ENCODE measurements around the gene ARPC5. TPM values are rescaled to one million over a fixed set of nuclear protein-coding genes. Genes with fewer than 3 reads are reported as not detected.

ARPC5 gene
- total and polyA plus RNA-seq, 9 of the 15 experiments (the other 6 are each of a cell fraction or from before 2014, with no cell fraction given) = 71.8 to 150 (median 91.6) TPM

- Histone ChIP-seq H3K9me1 (ENCODE audit: control insufficient read depth, insufficient read depth, low read length) (no peaks in the 10 kb centered on the region), H4K20me1 (replicated peaks; ENCODE audit: control insufficient read depth, insufficient read depth, low read length) (no peaks in the 10 kb centered on the region; the same call in 1 of the 2 replicates), H3K4me1 (replicated peaks in 1 of 2; ENCODE audit: control insufficient read depth in 2 of 2, insufficient read depth in 2 of 2, low read length in 2 of 2) (peaks cover 0 to 9% of the 10 kb centered on the region in 2 experiments; a peak in 3 of 5 replicates), H3K79me2 (ENCODE audit: control insufficient read depth, insufficient read depth, low read length) (no peaks in the 10 kb centered on the region), H3K9ac (ENCODE audit: insufficient read depth in 1 of 2, low read depth in 2 of 2, low read length in 2 of 2) (no peak overlapping the region), H3K4me3 (no peak overlapping the region), H3K27me3 (ENCODE audit: control insufficient read depth in 2 of 2, insufficient read depth in 2 of 2, low read length in 2 of 2) (peaks cover 25 to 35% of the 10 kb centered on the region in 2 experiments), H3K9me3 (replicated peaks; ENCODE audit: control insufficient read depth, insufficient read depth, low read depth, low read length) (no peaks in the 10 kb centered on the region), H3K36me3 (ENCODE audit: control insufficient read depth, insufficient read depth, low read length) (no peaks in the 10 kb centered on the region), H2AFZ (ENCODE audit: low read depth, low read length) (no peak overlapping the region), H3K4me2 (ENCODE audit: insufficient read depth, low read length) (no peak overlapping the region), H3K27ac (ENCODE audit: extremely low read depth, low read depth, low read length) (no peak overlapping the region)
- CTCF ChIA-PET (ENCODE audit: low intra/inter-chr PET ratio) = no interaction called here
- POLR2A ChIA-PET = interaction anchor here (0.8 to 1.7 kb wide), 2 partner anchors 12 to 16 kb away, joined by 3 to 4 read pairs; no protein-coding TSS in a partner anchor
- no TSS peak for BruUV-seq (replicated peaks)
- FAIRE-seq (no peak), ATAC-seq (no peak), DNase-seq (ENCODE audit: extremely low read depth in 1 of 4, low spot score in 3 of 4) (no peak)
- in situ Hi-C loops (cut with MboI) (no loop called here), intact Hi-C loops (cut with micrococcal nuclease) (no loop called here)
- no peak for TF ChIP-seq TBP (optimal IDR thresholded peaks at IDR 0.05; ENCODE audit: low read depth, low read length)
- peak; percentile 72 for TF ChIP-seq RFX1 (IDR thresholded peaks at IDR 0.05)
- WGBS (ENCODE audit: insufficient coverage, low coverage, missing lambda C conversion rate) = 2% methylated on average over 6 of the region's 6 CpGs
Observed at GRCh38 chr1:183585038-183585437, 50.5 kb downstream of the ARPC5 start.

DNA sequence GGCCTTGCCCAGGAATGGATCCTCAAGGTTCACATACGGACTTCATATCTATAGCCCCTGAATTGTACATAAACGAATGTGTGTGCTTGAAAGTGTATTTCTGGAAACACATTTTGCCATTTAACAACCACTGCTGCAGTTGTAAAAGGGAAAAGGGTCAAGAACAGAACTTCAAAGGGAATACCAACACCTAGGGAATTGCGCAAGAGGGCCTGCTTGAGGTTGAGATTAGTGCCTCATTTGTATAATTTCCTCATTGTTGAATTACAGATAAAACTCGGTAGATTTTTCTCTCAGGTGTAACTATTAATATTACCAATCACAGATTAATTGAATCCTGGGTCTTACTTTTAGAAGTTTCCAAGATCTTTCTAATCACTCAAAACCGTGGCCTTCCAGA is 51.4 kb downstream of the ARPC5 start:
- POLR2A ChIA-PET = interaction anchor here (0.8 kb wide), 1 partner anchor 15 kb away, joined by 3 read pairs; no protein-coding TSS in a partner anchor
- peaks cover 25 to 33% of the 10 kb centered on the region in 2 experiments for H3K27me3 ChIP-seq (ENCODE audit: control insufficient read depth in 2 of 2, insufficient read depth in 2 of 2, low read length in 2 of 2)
- intact Hi-C loops (cut with micrococcal nuclease) = no loop called here

More for the DNA sequence above, 51.4 kb downstream of the ARPC5 start:
- peak; percentile 30; the same call in 1 of the 2 replicates for TF ChIP-seq IRF9 (tag; IDR thresholded peaks at IDR 0.05)
- TF ChIP-seq CEBPG (CRISPR knock-in tag; IDR thresholded peaks at IDR 0.05) = peak; percentile 79
- peak; percentile 87 to 98 for TF ChIP-seq CEBPG (tag; conservative IDR thresholded peaks at IDR 0.05 in 1 of 2, IDR thresholded peaks at IDR 0.05 in 1 of 2)
- TF ChIP-seq CEBPB (tag; IDR thresholded peaks at IDR 0.05) = peak; percentile 98
- TF ChIP-seq NR1H2 (CRISPR knock-in tag; IDR thresholded peaks at IDR 0.05) = no peak
- 0 out of 2 replicates have a peak, but pooled peaks have one; percentile 25 for TF ChIP-seq RNF2 (IDR thresholded peaks at IDR 0.05)
- Histone ChIP-seq H3K4me3 (no peak overlapping the region), H3K27ac (ENCODE audit: extremely low read depth, low read depth, low read length) (no peak overlapping the region), H3K9me3 (replicated peaks; ENCODE audit: control insufficient read depth, insufficient read depth, low read depth, low read length) (no peaks in the 10 kb centered on the region), H3K9ac (ENCODE audit: insufficient read depth in 1 of 2, low read depth in 2 of 2, low read length in 2 of 2) (no peak overlapping the region), H3K9me1 (ENCODE audit: control insufficient read depth, insufficient read depth, low read length) (no peaks in the 10 kb centered on the region), H4K20me1 (replicated peaks; ENCODE audit: control insufficient read depth, insufficient read depth, low read length) (no peaks in the 10 kb centered on the region; the same call in 1 of the 2 replicates), H3K79me2 (ENCODE audit: control insufficient read depth, insufficient read depth, low read length) (no peaks in the 10 kb centered on the region), H2AFZ (ENCODE audit: low read depth, low read length) (no peak overlapping the region), H3K36me3 (ENCODE audit: control insufficient read depth, insufficient read depth, low read length) (no peaks in the 10 kb centered on the region), H3K4me2 (ENCODE audit: insufficient read depth, low read length) (no peak overlapping the region), H3K4me1 (replicated peaks in 1 of 2; ENCODE audit: control insufficient read depth in 2 of 2, insufficient read depth in 2 of 2, low read length in 2 of 2) (peaks cover 3 to 9% of the 10 kb centered on the region in 2 experiments; a peak in 3 of 5 replicates)
- WGBS (ENCODE audit: insufficient coverage, low coverage, missing lambda C conversion rate) = 8% methylated on average over 5 of the region's 5 CpGs
- CTCF ChIA-PET (ENCODE audit: low intra/inter-chr PET ratio) = no interaction called here
- FAIRE-seq = peak; percentile 19
- BruUV-seq (replicated peaks) = no TSS peak
- no peak for DNase-seq (ENCODE audit: extremely low read depth in 1 of 4, low spot score in 3 of 4)
- in situ Hi-C loops (cut with MboI) = no loop called here
- no peak for ATAC-seq

Measured in K562 (cell line).